ENCODE data around the gene SLC19A1.

GRCh38 chr21:45551316-45551715 lies 9.1 kb upstream of the SLC19A1 start:
- TF ChIP-seq EZH2 (IDR thresholded peaks at IDR 0.05; ENCODE audit: borderline replicate concordance, low read depth, low read length, severe bottlenecking): no peak
- TF ChIP-seq CTCF (IDR thresholded peaks at IDR 0.05; ENCODE audit: borderline replicate concordance, extremely low read depth, low read length, poor library complexity, severe bottlenecking): no peak
